WTC11 (cell line): ENCODE results near the gene TUNAR. TPM values are rescaled to one million over a fixed set of nuclear protein-coding genes. Genes with fewer than 3 reads are reported as not detected.

Source experiments
- ATAC-seq: fragments of 200-7000 bp; cut with Tn5 transposase; 2 replicates; pipeline ENCODE4 v1.10.0; 2021; ENCODE audit warnings: mild to moderate bottlenecking, moderate library complexity
- CTCF ChIA-PET: fragments of 300-600 bp; sonication (Branson Sonifier 250); formaldehyde crosslinking; loops from one replicate; lab custom pipeline; 2021; ENCODE audit warnings: antibody characterized with exemption; lab: Charles Lee
- POLR2A ChIA-PET: fragments of 350-600 bp; sonication (Branson Sonifier 250); formaldehyde crosslinking; loops from one replicate; lab custom pipeline; 2021; ENCODE audit warnings: antibody characterized with exemption; lab: Charles Lee
- DNase-seq: peaks from one replicate; pipeline ENCODE4 v3.0.0; 2021; ENCODE audit warnings: low spot score
- H3K27ac Mint-ChIP-seq: 2 replicates; pipeline ENCODE4 v1.8.0; 2021; ENCODE audit warnings: mixed read lengths
- H3K27me3 Mint-ChIP-seq: 2 replicates; pipeline ENCODE4 v1.8.0; 2021; ENCODE audit warnings: low read depth, mild to moderate bottlenecking, moderate library complexity, mixed read lengths
- H3K36me3 Mint-ChIP-seq: 2 replicates; pipeline ENCODE4 v1.8.0; 2021; ENCODE audit warnings: mixed read lengths
- H3K4me1 Mint-ChIP-seq: 2 replicates; pipeline ENCODE4 v1.8.0; 2022; ENCODE audit warnings: mixed read lengths
- H3K4me3 Mint-ChIP-seq: 2 replicates; pipeline ENCODE4 v1.8.0; 2021; ENCODE audit warnings: mild to moderate bottlenecking, moderate library complexity, mixed read lengths
- H3K9me3 Mint-ChIP-seq: 2 replicates; pipeline ENCODE4 v1.8.0; 2021; ENCODE audit warnings: mixed read lengths
- CREB1 ChIP-seq: sonication (generic); formaldehyde crosslinking; IDR thresholded peaks from 2 replicates; pipeline ENCODE4 v1.8.0; 2023; ENCODE audit warnings: mild to moderate bottlenecking, missing genetic modification reagents
- ETV6 ChIP-seq: sonication (generic); formaldehyde crosslinking; IDR thresholded peaks from 2 replicates; pipeline ENCODE4 v1.8.1; 2022; ENCODE audit warnings: mild to moderate bottlenecking, missing genetic modification reagents
- GABPB1 ChIP-seq: sonication (generic); formaldehyde crosslinking; IDR thresholded peaks from 2 replicates; pipeline ENCODE4 v1.8.1; 2023; ENCODE audit warnings: mild to moderate bottlenecking, missing genetic modification reagents
- MXD4 ChIP-seq: fragments of 250-450 bp; sonication (Bioruptor Pico); IDR thresholded peaks from 2 replicates; pipeline ENCODE4 v1.8.0; 2021; ENCODE audit warnings: mild to moderate bottlenecking, moderate library complexity, borderline replicate concordance
- MYBL2 ChIP-seq: sonication (generic); formaldehyde crosslinking; IDR thresholded peaks from 2 replicates; pipeline ENCODE4 v1.8.1; 2023; ENCODE audit warnings: mild to moderate bottlenecking, moderate library complexity, missing genetic modification reagents
- NFATC4 ChIP-seq: fragments of 250-450 bp; sonication (Bioruptor Pico); IDR thresholded peaks from 2 replicates; pipeline ENCODE4 v1.9.0; 2021; ENCODE audit warnings: mild to moderate bottlenecking
- NR3C1 ChIP-seq: sonication (generic); formaldehyde crosslinking; conservative IDR thresholded peaks from 2 replicates; pipeline ENCODE4 v1.8.1; 2023; ENCODE audit warnings: low read depth, mild to moderate bottlenecking, missing genetic modification reagents
- OVOL2 ChIP-seq: fragments of 250-450 bp; sonication (Bioruptor Pico); IDR thresholded peaks from 2 replicates; pipeline ENCODE4 v1.9.0; 2021; ENCODE audit warnings: mild to moderate bottlenecking, borderline replicate concordance
- ZNF219 ChIP-seq: sonication (generic); formaldehyde crosslinking; IDR thresholded peaks from 2 replicates; pipeline ENCODE4 v1.8.0; 2023; ENCODE audit warnings: missing genetic modification reagents, mild to moderate bottlenecking, borderline replicate concordance
- ZNF671 ChIP-seq: fragments of 250-450 bp; sonication (Bioruptor Pico); IDR thresholded peaks from 2 replicates; pipeline ENCODE4 v1.8.0; 2021; ENCODE audit warnings: mild to moderate bottlenecking
- total RNA-seq: library from RNA; stranded (reverse); gene quantifications from 3 replicates; pipeline ENCODE4 v1.2.3, GENCODE V29; 2021
- TF ChIP-seq, protein P1 (sequence below): fragments of 250-450 bp; sonication (Bioruptor Pico); IDR thresholded peaks from 2 replicates; pipeline ENCODE4 v1.9.0; 2021; ENCODE audit warnings: mild to moderate bottlenecking, borderline replicate concordance
- TF ChIP-seq, protein P2 (sequence below): sonication (generic); formaldehyde crosslinking; IDR thresholded peaks from 2 replicates; pipeline ENCODE4 v1.8.0; 2023; ENCODE audit warnings: mild to moderate bottlenecking, missing genetic modification reagents
- TF ChIP-seq, protein P3 (sequence below): fragments of 250-450 bp; sonication (Bioruptor Pico); IDR thresholded peaks from 2 replicates; pipeline ENCODE4 v1.8.0; 2021; ENCODE audit warnings: mild to moderate bottlenecking
- TF ChIP-seq, protein P4 (sequence below): sonication (generic); formaldehyde crosslinking; IDR thresholded peaks from 2 replicates; pipeline ENCODE4 v1.8.0; 2022; ENCODE audit warnings: missing genetic modification reagents

The TUNAR gene
- total RNA-seq, 1 experiment from 2014 or later = 36.3 TPM

DNA sequence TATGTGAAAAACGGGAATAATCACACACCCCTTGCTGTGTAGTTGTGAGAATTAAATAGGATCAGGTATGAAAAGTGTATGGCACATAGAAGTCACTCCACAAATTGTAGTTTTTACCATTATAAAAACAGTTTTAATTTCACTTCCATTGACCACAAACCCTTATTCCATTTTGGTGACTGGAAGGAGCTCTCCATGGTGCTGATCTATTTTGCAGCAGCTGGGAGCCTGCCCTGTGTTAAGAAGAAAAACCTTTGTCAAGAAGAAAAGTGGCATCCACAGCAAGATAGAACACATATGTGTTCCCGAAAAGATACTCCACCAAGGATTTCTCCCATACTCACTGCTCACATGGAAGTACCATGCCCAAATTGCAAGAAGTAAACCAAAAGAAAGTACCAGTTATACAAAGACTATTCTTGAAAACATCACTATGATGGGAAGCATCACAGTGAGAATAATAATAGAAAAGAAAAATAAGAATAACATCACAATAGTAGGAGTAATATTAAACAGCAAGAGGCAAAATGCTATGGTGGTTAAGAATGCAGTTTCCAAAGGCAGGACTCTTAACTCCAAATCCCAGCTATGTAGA lies 58.7 kb downstream of the TUNAR start (continued):
- TF ChIP-seq ZNF219 = no peak
- TF ChIP-seq NFATC4 (CRISPR knock-in tag) = no peak
- TF ChIP-seq GABPB1 (CRISPR knock-in tag) = no peak

DNA sequence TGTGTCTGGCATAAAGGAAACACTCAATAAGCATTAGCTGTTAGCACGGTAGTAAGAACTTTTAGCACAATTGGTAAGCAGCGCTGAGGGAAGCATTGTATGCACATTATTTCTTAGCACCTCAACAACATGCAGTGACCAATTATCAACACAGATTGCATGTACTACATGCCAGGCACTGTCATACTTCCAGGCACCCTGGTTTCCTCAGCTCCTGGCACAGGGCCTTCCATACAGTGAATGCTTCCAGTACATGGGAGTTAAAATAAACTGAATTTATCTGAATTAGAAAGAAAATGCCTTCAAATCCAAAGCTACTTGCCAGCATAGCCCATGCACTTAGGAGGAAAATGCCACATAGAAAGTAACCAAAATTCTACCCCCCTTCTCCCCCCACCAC lies 59.4 kb downstream of the TUNAR start:
- ChIA-PET CTCF (interaction anchor here (0.9 kb wide), 1 partner anchor 164 kb away, joined by 3 read pairs; no protein-coding TSS in a partner anchor), POLR2A (interaction anchor here (1.5 kb wide), 1 partner anchor 8 kb away, joined by 3 read pairs; no protein-coding TSS in a partner anchor)
- Mint-ChIP-seq H3K27ac (no peak overlapping the region), H3K36me3 (peaks cover 10% of the 10 kb centered on the region), H3K4me3 (no peak overlapping the region), H3K4me1 (peaks cover 6% of the 10 kb centered on the region; the same call in 1 of the 2 replicates), H3K9me3 (peaks cover 26% of the 10 kb centered on the region), H3K27me3 (peaks cover 4% of the 10 kb centered on the region)
- no peak for DNase-seq
- TF ChIP-seq OVOL2 (CRISPR knock-in tag) = no peak
- ATAC-seq = no peak

DNA sequence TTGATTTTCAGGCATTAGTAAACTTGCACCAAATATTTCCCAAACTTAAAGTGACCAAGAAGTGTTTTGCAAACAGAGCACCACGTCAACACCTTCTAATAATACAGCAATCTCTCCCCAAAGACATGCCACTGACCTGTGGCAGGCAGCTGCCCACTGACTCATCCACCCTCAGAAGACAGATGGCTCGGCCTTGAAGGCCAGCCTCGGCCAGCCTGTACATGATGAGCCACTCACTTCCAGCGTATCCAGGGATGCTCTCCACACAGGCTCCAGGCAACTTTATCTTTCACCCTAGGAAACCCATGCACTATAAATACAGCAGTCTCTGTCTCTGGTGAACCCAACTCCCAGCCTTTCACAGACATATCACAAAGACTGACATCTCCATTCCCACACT lies 62.7 kb downstream of the TUNAR start:
- H3K4me3 Mint-ChIP-seq = no peak overlapping the region
- ATAC-seq = no peak
- peaks cover 33% of the 10 kb centered on the region for H3K36me3 Mint-ChIP-seq
- POLR2A ChIA-PET = no interaction called here
- DNase-seq = no peak
- H3K27me3 Mint-ChIP-seq = peaks cover 9% of the 10 kb centered on the region
- peaks cover 49% of the 10 kb centered on the region for H3K9me3 Mint-ChIP-seq
- H3K27ac Mint-ChIP-seq = no peak overlapping the region
- CTCF ChIA-PET = no interaction called here
- TF ChIP-seq, protein P1, sequence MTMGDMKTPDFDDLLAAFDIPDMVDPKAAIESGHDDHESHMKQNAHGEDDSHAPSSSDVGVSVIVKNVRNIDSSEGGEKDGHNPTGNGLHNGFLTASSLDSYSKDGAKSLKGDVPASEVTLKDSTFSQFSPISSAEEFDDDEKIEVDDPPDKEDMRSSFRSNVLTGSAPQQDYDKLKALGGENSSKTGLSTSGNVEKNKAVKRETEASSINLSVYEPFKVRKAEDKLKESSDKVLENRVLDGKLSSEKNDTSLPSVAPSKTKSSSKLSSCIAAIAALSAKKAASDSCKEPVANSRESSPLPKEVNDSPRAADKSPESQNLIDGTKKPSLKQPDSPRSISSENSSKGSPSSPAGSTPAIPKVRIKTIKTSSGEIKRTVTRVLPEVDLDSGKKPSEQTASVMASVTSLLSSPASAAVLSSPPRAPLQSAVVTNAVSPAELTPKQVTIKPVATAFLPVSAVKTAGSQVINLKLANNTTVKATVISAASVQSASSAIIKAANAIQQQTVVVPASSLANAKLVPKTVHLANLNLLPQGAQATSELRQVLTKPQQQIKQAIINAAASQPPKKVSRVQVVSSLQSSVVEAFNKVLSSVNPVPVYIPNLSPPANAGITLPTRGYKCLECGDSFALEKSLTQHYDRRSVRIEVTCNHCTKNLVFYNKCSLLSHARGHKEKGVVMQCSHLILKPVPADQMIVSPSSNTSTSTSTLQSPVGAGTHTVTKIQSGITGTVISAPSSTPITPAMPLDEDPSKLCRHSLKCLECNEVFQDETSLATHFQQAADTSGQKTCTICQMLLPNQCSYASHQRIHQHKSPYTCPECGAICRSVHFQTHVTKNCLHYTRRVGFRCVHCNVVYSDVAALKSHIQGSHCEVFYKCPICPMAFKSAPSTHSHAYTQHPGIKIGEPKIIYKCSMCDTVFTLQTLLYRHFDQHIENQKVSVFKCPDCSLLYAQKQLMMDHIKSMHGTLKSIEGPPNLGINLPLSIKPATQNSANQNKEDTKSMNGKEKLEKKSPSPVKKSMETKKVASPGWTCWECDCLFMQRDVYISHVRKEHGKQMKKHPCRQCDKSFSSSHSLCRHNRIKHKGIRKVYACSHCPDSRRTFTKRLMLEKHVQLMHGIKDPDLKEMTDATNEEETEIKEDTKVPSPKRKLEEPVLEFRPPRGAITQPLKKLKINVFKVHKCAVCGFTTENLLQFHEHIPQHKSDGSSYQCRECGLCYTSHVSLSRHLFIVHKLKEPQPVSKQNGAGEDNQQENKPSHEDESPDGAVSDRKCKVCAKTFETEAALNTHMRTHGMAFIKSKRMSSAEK (CRISPR knock-in tag) = no peak
- TF ChIP-seq ETV6 (CRISPR knock-in tag) = no peak
- TF ChIP-seq, protein P2, sequence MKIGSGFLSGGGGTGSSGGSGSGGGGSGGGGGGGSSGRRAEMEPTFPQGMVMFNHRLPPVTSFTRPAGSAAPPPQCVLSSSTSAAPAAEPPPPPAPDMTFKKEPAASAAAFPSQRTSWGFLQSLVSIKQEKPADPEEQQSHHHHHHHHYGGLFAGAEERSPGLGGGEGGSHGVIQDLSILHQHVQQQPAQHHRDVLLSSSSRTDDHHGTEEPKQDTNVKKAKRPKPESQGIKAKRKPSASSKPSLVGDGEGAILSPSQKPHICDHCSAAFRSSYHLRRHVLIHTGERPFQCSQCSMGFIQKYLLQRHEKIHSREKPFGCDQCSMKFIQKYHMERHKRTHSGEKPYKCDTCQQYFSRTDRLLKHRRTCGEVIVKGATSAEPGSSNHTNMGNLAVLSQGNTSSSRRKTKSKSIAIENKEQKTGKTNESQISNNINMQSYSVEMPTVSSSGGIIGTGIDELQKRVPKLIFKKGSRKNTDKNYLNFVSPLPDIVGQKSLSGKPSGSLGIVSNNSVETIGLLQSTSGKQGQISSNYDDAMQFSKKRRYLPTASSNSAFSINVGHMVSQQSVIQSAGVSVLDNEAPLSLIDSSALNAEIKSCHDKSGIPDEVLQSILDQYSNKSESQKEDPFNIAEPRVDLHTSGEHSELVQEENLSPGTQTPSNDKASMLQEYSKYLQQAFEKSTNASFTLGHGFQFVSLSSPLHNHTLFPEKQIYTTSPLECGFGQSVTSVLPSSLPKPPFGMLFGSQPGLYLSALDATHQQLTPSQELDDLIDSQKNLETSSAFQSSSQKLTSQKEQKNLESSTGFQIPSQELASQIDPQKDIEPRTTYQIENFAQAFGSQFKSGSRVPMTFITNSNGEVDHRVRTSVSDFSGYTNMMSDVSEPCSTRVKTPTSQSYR (CRISPR knock-in tag) = no peak
- no peak for TF ChIP-seq NR3C1 (CRISPR knock-in tag)
- TF ChIP-seq MYBL2 = no peak
- TF ChIP-seq, protein P3, sequence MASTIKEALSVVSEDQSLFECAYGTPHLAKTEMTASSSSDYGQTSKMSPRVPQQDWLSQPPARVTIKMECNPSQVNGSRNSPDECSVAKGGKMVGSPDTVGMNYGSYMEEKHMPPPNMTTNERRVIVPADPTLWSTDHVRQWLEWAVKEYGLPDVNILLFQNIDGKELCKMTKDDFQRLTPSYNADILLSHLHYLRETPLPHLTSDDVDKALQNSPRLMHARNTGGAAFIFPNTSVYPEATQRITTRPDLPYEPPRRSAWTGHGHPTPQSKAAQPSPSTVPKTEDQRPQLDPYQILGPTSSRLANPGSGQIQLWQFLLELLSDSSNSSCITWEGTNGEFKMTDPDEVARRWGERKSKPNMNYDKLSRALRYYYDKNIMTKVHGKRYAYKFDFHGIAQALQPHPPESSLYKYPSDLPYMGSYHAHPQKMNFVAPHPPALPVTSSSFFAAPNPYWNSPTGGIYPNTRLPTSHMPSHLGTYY = no peak
- TF ChIP-seq MXD4 (CRISPR knock-in tag) = no peak
- TF ChIP-seq, protein P4, sequence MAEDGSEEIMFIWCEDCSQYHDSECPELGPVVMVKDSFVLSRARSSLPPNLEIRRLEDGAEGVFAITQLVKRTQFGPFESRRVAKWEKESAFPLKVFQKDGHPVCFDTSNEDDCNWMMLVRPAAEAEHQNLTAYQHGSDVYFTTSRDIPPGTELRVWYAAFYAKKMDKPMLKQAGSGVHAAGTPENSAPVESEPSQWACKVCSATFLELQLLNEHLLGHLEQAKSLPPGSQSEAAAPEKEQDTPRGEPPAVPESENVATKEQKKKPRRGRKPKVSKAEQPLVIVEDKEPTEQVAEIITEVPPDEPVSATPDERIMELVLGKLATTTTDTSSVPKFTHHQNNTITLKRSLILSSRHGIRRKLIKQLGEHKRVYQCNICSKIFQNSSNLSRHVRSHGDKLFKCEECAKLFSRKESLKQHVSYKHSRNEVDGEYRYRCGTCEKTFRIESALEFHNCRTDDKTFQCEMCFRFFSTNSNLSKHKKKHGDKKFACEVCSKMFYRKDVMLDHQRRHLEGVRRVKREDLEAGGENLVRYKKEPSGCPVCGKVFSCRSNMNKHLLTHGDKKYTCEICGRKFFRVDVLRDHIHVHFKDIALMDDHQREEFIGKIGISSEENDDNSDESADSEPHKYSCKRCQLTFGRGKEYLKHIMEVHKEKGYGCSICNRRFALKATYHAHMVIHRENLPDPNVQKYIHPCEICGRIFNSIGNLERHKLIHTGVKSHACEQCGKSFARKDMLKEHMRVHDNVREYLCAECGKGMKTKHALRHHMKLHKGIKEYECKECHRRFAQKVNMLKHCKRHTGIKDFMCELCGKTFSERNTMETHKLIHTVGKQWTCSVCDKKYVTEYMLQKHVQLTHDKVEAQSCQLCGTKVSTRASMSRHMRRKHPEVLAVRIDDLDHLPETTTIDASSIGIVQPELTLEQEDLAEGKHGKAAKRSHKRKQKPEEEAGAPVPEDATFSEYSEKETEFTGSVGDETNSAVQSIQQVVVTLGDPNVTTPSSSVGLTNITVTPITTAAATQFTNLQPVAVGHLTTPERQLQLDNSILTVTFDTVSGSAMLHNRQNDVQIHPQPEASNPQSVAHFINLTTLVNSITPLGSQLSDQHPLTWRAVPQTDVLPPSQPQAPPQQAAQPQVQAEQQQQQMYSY = no peak
- no peak for TF ChIP-seq CREB1 (CRISPR knock-in tag)
- no peak for TF ChIP-seq ZNF671
- peaks cover 14% of the 10 kb centered on the region for H3K4me1 Mint-ChIP-seq
